ENCODE measurements around the gene ETFB.

ETFB gene

GRCh38 chr19:51351266-51351990, 14.8 kb downstream of the ETFB start:
- Histone ChIP-seq H3K9me3 (ENCODE audit: control insufficient read depth, insufficient read depth, low read depth, low read length) (no peaks in the 10 kb centered on the region), H3K4me1 (ENCODE audit: control insufficient read depth, insufficient read depth, low read length) (peaks cover 8% of the 10 kb centered on the region), H3K27ac (ENCODE audit: extremely low read depth, low read depth, low read length) (no peak overlapping the region), H3K4me3 (ENCODE audit: low read depth, low read length) (no peak overlapping the region), H3K36me3 (ENCODE audit: control insufficient read depth in 2 of 2, insufficient read depth in 1 of 2, low read length in 2 of 2) (peaks cover 9 to 38% of the 10 kb centered on the region in 2 experiments; a peak in 2 of 3 replicates)
- POLR2A ChIA-PET = interaction anchor here (1.3 kb wide), 1 partner anchor 12 kb away, joined by 4 read pairs; no protein-coding TSS in a partner anchor
- CTCF ChIA-PET = interaction anchor here (0.7 to 2.1 kb wide), 3 partner anchors 12 to 16 kb away, joined by 3 to 6 read pairs (median 3); no protein-coding TSS in a partner anchor
- TF ChIP-seq, protein P1, sequence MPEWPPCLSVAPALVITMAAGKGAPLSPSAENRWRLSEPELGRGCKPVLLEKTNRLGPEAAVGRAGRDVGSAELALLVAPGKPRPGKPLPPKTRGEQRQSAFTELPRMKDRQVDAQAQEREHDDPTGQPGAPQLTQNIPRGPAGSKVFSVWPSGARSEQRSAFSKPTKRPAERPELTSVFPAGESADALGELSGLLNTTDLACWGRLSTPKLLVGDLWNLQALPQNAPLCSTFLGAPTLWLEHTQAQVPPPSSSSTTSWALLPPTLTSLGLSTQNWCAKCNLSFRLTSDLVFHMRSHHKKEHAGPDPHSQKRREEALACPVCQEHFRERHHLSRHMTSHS (tag by site-specific recombination; IDR thresholded peaks at IDR 0.05) = no peak
- TF ChIP-seq ZNF362 (tag by site-specific recombination; IDR thresholded peaks at IDR 0.05) (no peak), ZNF274 (IDR thresholded peaks at IDR 0.05; ENCODE audit: low read length) (no peak), ZNF274 (tag by site-specific recombination; IDR thresholded peaks at IDR 0.05; ENCODE audit: borderline replicate concordance) (no peak), ZNF311 (tag by site-specific recombination; IDR thresholded peaks at IDR 0.05; ENCODE audit: borderline replicate concordance) (no peak), ZNF658 (tag by site-specific recombination; IDR thresholded peaks at IDR 0.05) (no peak), ZBTB11 (tag by site-specific recombination; conservative IDR thresholded peaks at IDR 0.05; ENCODE audit: low read depth) (no peak), ZNF777 (tag by site-specific recombination; IDR thresholded peaks at IDR 0.05; ENCODE audit: borderline replicate concordance) (no peak), ZBTB48 (tag by site-specific recombination; IDR thresholded peaks at IDR 0.05) (no peak), SETDB1 (IDR thresholded peaks at IDR 0.05; ENCODE audit: insufficient read length, low read length) (no peak), ZNF837 (tag by site-specific recombination; IDR thresholded peaks at IDR 0.05) (no peak), MZF1 (tag by site-specific recombination; IDR thresholded peaks at IDR 0.05; ENCODE audit: borderline replicate concordance) (no peak), YY1 (tag by site-specific recombination; IDR thresholded peaks at IDR 0.05) (no peak), ZFP3 (tag by site-specific recombination; IDR thresholded peaks at IDR 0.05; ENCODE audit: low read depth) (no peak), BCL11A (tag by site-specific recombination; IDR thresholded peaks at IDR 0.05; ENCODE audit: low read depth) (no peak), ZFP37 (tag by site-specific recombination; IDR thresholded peaks at IDR 0.05) (no peak), ZNF560 (tag by site-specific recombination; IDR thresholded peaks at IDR 0.05; ENCODE audit: borderline replicate concordance) (no peak), FEZF1 (tag by site-specific recombination; IDR thresholded peaks at IDR 0.05) (no peak), ZNF785 (tag by site-specific recombination; IDR thresholded peaks at IDR 0.05) (no peak)
- TF ChIP-seq, protein P2, sequence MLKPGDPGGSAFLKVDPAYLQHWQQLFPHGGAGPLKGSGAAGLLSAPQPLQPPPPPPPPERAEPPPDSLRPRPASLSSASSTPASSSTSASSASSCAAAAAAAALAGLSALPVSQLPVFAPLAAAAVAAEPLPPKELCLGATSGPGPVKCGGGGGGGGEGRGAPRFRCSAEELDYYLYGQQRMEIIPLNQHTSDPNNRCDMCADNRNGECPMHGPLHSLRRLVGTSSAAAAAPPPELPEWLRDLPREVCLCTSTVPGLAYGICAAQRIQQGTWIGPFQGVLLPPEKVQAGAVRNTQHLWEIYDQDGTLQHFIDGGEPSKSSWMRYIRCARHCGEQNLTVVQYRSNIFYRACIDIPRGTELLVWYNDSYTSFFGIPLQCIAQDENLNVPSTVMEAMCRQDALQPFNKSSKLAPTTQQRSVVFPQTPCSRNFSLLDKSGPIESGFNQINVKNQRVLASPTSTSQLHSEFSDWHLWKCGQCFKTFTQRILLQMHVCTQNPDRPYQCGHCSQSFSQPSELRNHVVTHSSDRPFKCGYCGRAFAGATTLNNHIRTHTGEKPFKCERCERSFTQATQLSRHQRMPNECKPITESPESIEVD (tag by site-specific recombination; IDR thresholded peaks at IDR 0.05) = no peak
- TF ChIP-seq, protein P3, sequence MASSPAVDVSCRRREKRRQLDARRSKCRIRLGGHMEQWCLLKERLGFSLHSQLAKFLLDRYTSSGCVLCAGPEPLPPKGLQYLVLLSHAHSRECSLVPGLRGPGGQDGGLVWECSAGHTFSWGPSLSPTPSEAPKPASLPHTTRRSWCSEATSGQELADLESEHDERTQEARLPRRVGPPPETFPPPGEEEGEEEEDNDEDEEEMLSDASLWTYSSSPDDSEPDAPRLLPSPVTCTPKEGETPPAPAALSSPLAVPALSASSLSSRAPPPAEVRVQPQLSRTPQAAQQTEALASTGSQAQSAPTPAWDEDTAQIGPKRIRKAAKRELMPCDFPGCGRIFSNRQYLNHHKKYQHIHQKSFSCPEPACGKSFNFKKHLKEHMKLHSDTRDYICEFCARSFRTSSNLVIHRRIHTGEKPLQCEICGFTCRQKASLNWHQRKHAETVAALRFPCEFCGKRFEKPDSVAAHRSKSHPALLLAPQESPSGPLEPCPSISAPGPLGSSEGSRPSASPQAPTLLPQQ (tag by site-specific recombination; IDR thresholded peaks at IDR 0.05) = no peak

Measured in HEK293 (cell line).